Measurements from ENCODE around the gene EFCAB6. TPM values are rescaled to one million over a fixed set of nuclear protein-coding genes. Genes with fewer than 3 reads are reported as not detected.
"Not testable (repeated sequence)": the region's sequence is repeated elsewhere in the genome, so short reads cannot be mapped to it uniquely, and the experiment has no call there.

The EFCAB6 gene
- total and polyA plus RNA-seq, 7 experiments from 2014 or later, result 0.08 to 1.4 (median 0.39) TPM; not detected in 1

GRCh38 chr22:43656581-43656980 is 155.5 kb downstream of the EFCAB6 start:
- CTCF ChIA-PET; POLR2A ChIA-PET; H3K27me3 ChIP-seq (ENCODE audit: control insufficient read depth in 2 of 2, insufficient read depth in 2 of 2, low read length in 2 of 2); intact Hi-C loops (cut with micrococcal nuclease); H3K4me1 ChIP-seq (ENCODE audit: control insufficient read depth in 2 of 2, insufficient read depth in 2 of 2, low read length in 2 of 2); H3K4me3 Mint-ChIP-seq; DNase-seq; ATAC-seq; H3K27ac ChIP-seq (ENCODE audit: low read depth, low read length); H3K36me3 ChIP-seq (ENCODE audit: control insufficient read depth in 2 of 3, insufficient read depth in 3 of 3, low read length in 3 of 3); H3K27ac Mint-ChIP-seq; H3K9me3 ChIP-seq (ENCODE audit: control insufficient read depth in 2 of 3, low read length in 3 of 3); H3K27me3 Mint-ChIP-seq; H3K4me1 Mint-ChIP-seq; H3K4me3 ChIP-seq (ENCODE audit: low read length): not testable (repeated sequence)
- Mint-ChIP-seq H3K36me3 (peaks cover 0 to 13% (median 0%) of the 10 kb centered on the region in 5 donors), H3K9me3 (peaks cover 0 to 15% (median 6%) of the 10 kb centered on the region in 11 donors)

GRCh38 chr22:43654271-43654670 is 157.8 kb downstream of the EFCAB6 start:
- Histone ChIP-seq H3K9me3 (ENCODE audit: control insufficient read depth in 2 of 3, low read length in 3 of 3) (no peaks in the 10 kb centered on the region), H3K36me3 (ENCODE audit: control insufficient read depth in 2 of 3, insufficient read depth in 3 of 3, low read length in 3 of 3) (no peaks in the 10 kb centered on the region), H3K4me1 (ENCODE audit: control insufficient read depth in 2 of 2, insufficient read depth in 2 of 2, low read length in 2 of 2) (no peaks in the 10 kb centered on the region), H3K4me3 (ENCODE audit: low read length) (no peak overlapping the region), H3K27ac (ENCODE audit: low read depth, low read length) (no peak overlapping the region), H3K27me3 (ENCODE audit: control insufficient read depth in 2 of 2, insufficient read depth in 2 of 2, low read length in 2 of 2) (no peaks in the 10 kb centered on the region)
- Mint-ChIP-seq H3K36me3 (peaks cover 0 to 14% (median 0%) of the 10 kb centered on the region in 5 donors), H3K27ac (no peak overlapping the region), H3K4me1 (no peaks in the 10 kb centered on the region), H3K27me3 (peaks cover 0 to 13% (median 7%) of the 10 kb centered on the region in 5 donors), H3K4me3 (no peak overlapping the region), H3K9me3 (peaks cover 2 to 34% (median 8%) of the 10 kb centered on the region in 11 donors)
- POLR2A ChIA-PET, result no interaction called here
- no peak for DNase-seq
- intact Hi-C loops (cut with micrococcal nuclease), result no loop called here
- no peak for ATAC-seq
- CTCF ChIA-PET, result no interaction called here

GRCh38 chr22:43652845-43653244 is 159.3 kb downstream of the EFCAB6 start:
- Mint-ChIP-seq H3K27me3 (peaks cover 4 to 18% (median 7%) of the 10 kb centered on the region in 5 donors), H3K9me3 (peaks cover 2 to 34% (median 8%) of the 10 kb centered on the region in 11 donors), H3K4me1 (no peaks in the 10 kb centered on the region), H3K27ac (no peak overlapping the region), H3K36me3 (peaks cover 0 to 14% (median 0%) of the 10 kb centered on the region in 5 donors), H3K4me3 (no peak overlapping the region)
- intact Hi-C loops (cut with micrococcal nuclease), result no loop called here
- ChIA-PET POLR2A (no interaction called here), CTCF (interaction anchor here (0.6 kb wide), 1 partner anchor 1871 kb away, joined by 3 read pairs; no protein-coding TSS in a partner anchor)
- Histone ChIP-seq H3K4me1 (ENCODE audit: control insufficient read depth in 2 of 2, insufficient read depth in 2 of 2, low read length in 2 of 2) (no peaks in the 10 kb centered on the region), H3K27ac (ENCODE audit: low read depth, low read length) (no peak overlapping the region), H3K9me3 (ENCODE audit: control insufficient read depth in 2 of 3, low read length in 3 of 3) (no peaks in the 10 kb centered on the region), H3K36me3 (ENCODE audit: control insufficient read depth in 2 of 3, insufficient read depth in 3 of 3, low read length in 3 of 3) (no peaks in the 10 kb centered on the region), H3K4me3 (ENCODE audit: low read length) (no peak overlapping the region), H3K27me3 (ENCODE audit: control insufficient read depth in 2 of 2, insufficient read depth in 2 of 2, low read length in 2 of 2) (no peaks in the 10 kb centered on the region)
- ATAC-seq (no peak), DNase-seq (no peak)

GRCh38 chr22:43643387-43643786 is 168.7 kb downstream of the EFCAB6 start:
- peaks cover 0 to 8% (median 0%) of the 10 kb centered on the region in 5 donors for H3K36me3 Mint-ChIP-seq
- ChIA-PET CTCF (no interaction called here), POLR2A (no interaction called here)
- H3K27ac Mint-ChIP-seq, result no peak overlapping the region
- Histone ChIP-seq H3K27me3 (ENCODE audit: control insufficient read depth in 2 of 2, insufficient read depth in 2 of 2, low read length in 2 of 2) (no peaks in the 10 kb centered on the region), H3K9me3 (ENCODE audit: control insufficient read depth in 2 of 3, low read length in 3 of 3) (peaks cover 0 to 4% (median 0%) of the 10 kb centered on the region in 3 experiments), H3K36me3 (ENCODE audit: control insufficient read depth in 2 of 3, insufficient read depth in 3 of 3, low read length in 3 of 3) (no peaks in the 10 kb centered on the region), H3K4me3 (ENCODE audit: low read length) (no peak overlapping the region), H3K27ac (ENCODE audit: low read depth, low read length) (no peak overlapping the region), H3K4me1 (ENCODE audit: control insufficient read depth in 2 of 2, insufficient read depth in 2 of 2, low read length in 2 of 2) (no peaks in the 10 kb centered on the region)
- no peaks in the 10 kb centered on the region for H3K4me1 Mint-ChIP-seq
- no peak overlapping the region for H3K4me3 Mint-ChIP-seq
- ATAC-seq, result no peak
- H3K27me3 Mint-ChIP-seq, result peaks cover 6 to 16% (median 10%) of the 10 kb centered on the region in 5 donors
- H3K9me3 Mint-ChIP-seq, result peaks cover 4 to 24% (median 10%) of the 10 kb centered on the region in 11 donors
- no peak for DNase-seq
- intact Hi-C loops (cut with micrococcal nuclease), result no loop called here

GRCh38 chr22:43642319-43643206 is 169.5 kb downstream of the EFCAB6 start:
- intact Hi-C loops (cut with micrococcal nuclease), result no loop called here
- Mint-ChIP-seq H3K36me3 (peaks cover 0 to 8% (median 0%) of the 10 kb centered on the region in 5 donors), H3K4me1 (no peaks in the 10 kb centered on the region), H3K4me3 (no peak overlapping the region), H3K27me3 (peaks cover 6 to 14% (median 7%) of the 10 kb centered on the region in 5 donors), H3K9me3 (peaks cover 2 to 30% (median 15%) of the 10 kb centered on the region in 11 donors), H3K27ac (no peak overlapping the region)
- Histone ChIP-seq H3K4me3 (ENCODE audit: low read length) (no peak overlapping the region), H3K4me1 (ENCODE audit: control insufficient read depth in 2 of 2, insufficient read depth in 2 of 2, low read length in 2 of 2) (no peaks in the 10 kb centered on the region), H3K27ac (ENCODE audit: low read depth, low read length) (no peak overlapping the region), H3K9me3 (ENCODE audit: control insufficient read depth in 2 of 3, low read length in 3 of 3) (peaks cover 0 to 4% (median 0%) of the 10 kb centered on the region in 3 experiments), H3K27me3 (ENCODE audit: control insufficient read depth in 2 of 2, insufficient read depth in 2 of 2, low read length in 2 of 2) (no peaks in the 10 kb centered on the region), H3K36me3 (ENCODE audit: control insufficient read depth in 2 of 3, insufficient read depth in 3 of 3, low read length in 3 of 3) (no peaks in the 10 kb centered on the region)
- DNase-seq (no peak), ATAC-seq (no peak)
- ChIA-PET CTCF (no interaction called here), POLR2A (no interaction called here)

GRCh38 chr22:43639228-43639948 is 172.7 kb downstream of the EFCAB6 start:
- ChIA-PET POLR2A (no interaction called here), CTCF (no interaction called here)
- no peaks in the 10 kb centered on the region for H3K4me1 Mint-ChIP-seq
- Histone ChIP-seq H3K27ac (ENCODE audit: low read depth, low read length) (no peak overlapping the region), H3K9me3 (ENCODE audit: control insufficient read depth in 2 of 3, low read length in 3 of 3) (peaks cover 0 to 4% (median 0%) of the 10 kb centered on the region in 3 experiments), H3K4me3 (ENCODE audit: low read length) (no peak overlapping the region), H3K27me3 (ENCODE audit: control insufficient read depth in 2 of 2, insufficient read depth in 2 of 2, low read length in 2 of 2) (no peaks in the 10 kb centered on the region), H3K4me1 (ENCODE audit: control insufficient read depth in 2 of 2, insufficient read depth in 2 of 2, low read length in 2 of 2) (no peaks in the 10 kb centered on the region), H3K36me3 (ENCODE audit: control insufficient read depth in 2 of 3, insufficient read depth in 3 of 3, low read length in 3 of 3) (no peaks in the 10 kb centered on the region)
- H3K36me3 Mint-ChIP-seq, result peaks cover 0 to 8% (median 0%) of the 10 kb centered on the region in 5 donors
- no peak for ATAC-seq
- intact Hi-C loops (cut with micrococcal nuclease), result no loop called here
- peaks cover 0 to 16% (median 7%) of the 10 kb centered on the region in 5 donors for H3K27me3 Mint-ChIP-seq
- peaks cover 0 to 33% (median 15%) of the 10 kb centered on the region in 11 donors for H3K9me3 Mint-ChIP-seq
- no peak for DNase-seq
- no peak overlapping the region for H3K27ac Mint-ChIP-seq
- H3K4me3 Mint-ChIP-seq, result no peak overlapping the region

Data from naive thymus-derived CD4-positive, alpha-beta T cell (primary cell).